Measurements from ENCODE around the gene ZNF503. TPM values are rescaled to one million over a fixed set of nuclear protein-coding genes. Genes with fewer than 3 reads are reported as not detected.

The ZNF503 gene
- total RNA-seq, 2 experiments from 2014 or later: 0.38 to 0.47 TPM

- CTCF ChIA-PET: no interaction called here
- no peak for TF ChIP-seq CTCF (IDR thresholded peaks at IDR 0.05)
- DNase-seq (peak in 1 of 14 experiments; percentile 26), ATAC-seq (ENCODE audit: poor library complexity) (no peak)
- Mint-ChIP-seq H3K4me3 (no peak overlapping the region), H3K36me3 (ENCODE audit: low read depth) (no peaks in the 10 kb centered on the region), H3K27me3 (peaks cover 57% of the 10 kb centered on the region), H3K4me1 (ENCODE audit: low read depth) (peaks cover 31% of the 10 kb centered on the region), H3K27ac (no peak overlapping the region), H3K9me3 (no peaks in the 10 kb centered on the region)
- Histone ChIP-seq H3K9me3 (ENCODE audit: control insufficient read depth in 1 of 2, insufficient read depth in 1 of 2, low read length in 2 of 2) (peaks cover 0 to 41% of the 10 kb centered on the region in 2 experiments), H3K4me1 (ENCODE audit: insufficient read depth, low read length) (peaks cover 53% of the 10 kb centered on the region), H3K36me3 (ENCODE audit: insufficient read depth, low read length) (no peaks in the 10 kb centered on the region), H3K27me3 (ENCODE audit: control insufficient read depth in 1 of 2, insufficient read depth in 2 of 2, low read length in 2 of 2) (peaks cover 59 to 89% of the 10 kb centered on the region in 2 experiments), H3K27ac (ENCODE audit: low read depth in 1 of 2, low read length in 2 of 2) (no peak overlapping the region), H3K4me3 (ENCODE audit: low read length) (no peak overlapping the region)
- POLR2A ChIA-PET: no interaction called here
- intact Hi-C loops (cut with DNase I, micrococcal nuclease): loop anchor here in 1 of 2 experiments (5.0 kb wide), 2 partner anchors 638 to 908 kb away; no protein-coding TSS in a partner anchor
Measured at GRCh38 chr10:75398692-75399460, 2.7 kb downstream of the ZNF503 start.

GRCh38 chr10:75398200-75398691, 3.3 kb downstream of the ZNF503 start:
- ATAC-seq (ENCODE audit: poor library complexity) (no peak), DNase-seq (no peak)
- ChIA-PET CTCF (interaction anchor here (0.5 kb wide), 1 partner anchor 140 kb away, joined by 4 read pairs; no protein-coding TSS in a partner anchor), POLR2A (no interaction called here)
- Mint-ChIP-seq H3K36me3 (ENCODE audit: low read depth) (no peaks in the 10 kb centered on the region), H3K27ac (no peak overlapping the region), H3K27me3 (peaks cover 57% of the 10 kb centered on the region), H3K4me3 (no peak overlapping the region), H3K4me1 (ENCODE audit: low read depth) (peaks cover 27% of the 10 kb centered on the region), H3K9me3 (no peaks in the 10 kb centered on the region)
- Histone ChIP-seq H3K4me3 (ENCODE audit: low read length) (no peak overlapping the region), H3K9me3 (ENCODE audit: control insufficient read depth in 1 of 2, insufficient read depth in 1 of 2, low read length in 2 of 2) (peaks cover 0 to 35% of the 10 kb centered on the region in 2 experiments), H3K27ac (ENCODE audit: low read depth in 1 of 2, low read length in 2 of 2) (no peak overlapping the region), H3K36me3 (ENCODE audit: insufficient read depth, low read length) (no peaks in the 10 kb centered on the region), H3K27me3 (ENCODE audit: control insufficient read depth in 1 of 2, insufficient read depth in 2 of 2, low read length in 2 of 2) (peaks cover 57 to 87% of the 10 kb centered on the region in 2 experiments), H3K4me1 (ENCODE audit: insufficient read depth, low read length) (peaks cover 47% of the 10 kb centered on the region)
- no peak for TF ChIP-seq CTCF (IDR thresholded peaks at IDR 0.05)
- intact Hi-C loops (cut with DNase I, micrococcal nuclease): loop anchor here in 1 of 2 experiments (5.0 kb wide), 2 partner anchors 639 to 909 kb away; no protein-coding TSS in a partner anchor

GRCh38 chr10:75397496-75398199, 3.9 kb downstream of the ZNF503 start:
- intact Hi-C loops (cut with DNase I, micrococcal nuclease): loop anchor here in 1 of 2 experiments (5.0 kb wide), 2 partner anchors 640 to 910 kb away; no protein-coding TSS in a partner anchor
- Mint-ChIP-seq H3K36me3 (ENCODE audit: low read depth) (no peaks in the 10 kb centered on the region), H3K9me3 (no peaks in the 10 kb centered on the region), H3K4me1 (ENCODE audit: low read depth) (peaks cover 21% of the 10 kb centered on the region), H3K27me3 (peaks cover 57% of the 10 kb centered on the region), H3K27ac (no peak overlapping the region), H3K4me3 (no peak overlapping the region)
- DNase-seq: no peak
- peaks cover 0 to 31% of the 10 kb centered on the region in 2 experiments for H3K9me3 ChIP-seq (ENCODE audit: control insufficient read depth in 1 of 2, insufficient read depth in 1 of 2, low read length in 2 of 2)
- H3K27ac ChIP-seq (ENCODE audit: low read depth in 1 of 2, low read length in 2 of 2): no peak overlapping the region
- no peak overlapping the region for H3K4me3 ChIP-seq (ENCODE audit: low read length)
- no peak for TF ChIP-seq CTCF (IDR thresholded peaks at IDR 0.05)
- ATAC-seq (ENCODE audit: poor library complexity): no peak
- H3K36me3 ChIP-seq (ENCODE audit: insufficient read depth, low read length): no peaks in the 10 kb centered on the region
- H3K4me1 ChIP-seq (ENCODE audit: insufficient read depth, low read length): peaks cover 41% of the 10 kb centered on the region
- POLR2A ChIA-PET: no interaction called here
- peaks cover 55 to 87% of the 10 kb centered on the region in 2 experiments for H3K27me3 ChIP-seq (ENCODE audit: control insufficient read depth in 1 of 2, insufficient read depth in 2 of 2, low read length in 2 of 2)
- CTCF ChIA-PET: interaction anchor here (0.5 kb wide), 1 partner anchor 140 kb away, joined by 4 read pairs; no protein-coding TSS in a partner anchor

Data from CD4-positive, alpha-beta T cell (primary cell).